HUDEP-2 (cell line): Measurements from ENCODE around the gene EFCAB12.

Experiments
- DNase-seq, 76 experiments: peaks; one replicate each; lab custom pipeline; 2025; ENCODE audit not compliant: unreplicated experiment in 76 of 76; lab: John Stamatoyannopoulos, UW

Gene EFCAB12

GRCh38 chr3:129446926-129447325 is 18.5 kb upstream of the EFCAB12 start:
- no peak for DNase-seq

- no peak for DNase-seq
Observed at GRCh38 chr3:129445471-129445870, 17.0 kb upstream of the EFCAB12 start.

- DNase-seq, result no peak
Observed at GRCh38 chr3:129442947-129443346, 14.5 kb upstream of the EFCAB12 start.

GRCh38 chr3:129442486-129442885 is 14.1 kb upstream of the EFCAB12 start:
- no peak for DNase-seq

GRCh38 chr3:129441782-129442181 is 13.3 kb upstream of the EFCAB12 start:
- DNase-seq, result no peak

GRCh38 chr3:129441215-129441614 is 12.8 kb upstream of the EFCAB12 start:
- peak in 4 of 76 experiments; percentile 5 to 38 (median 18) for DNase-seq

- peak in 5 of 76 experiments; percentile 47 to 56 (median 53) for DNase-seq
Observed at GRCh38 chr3:129440618-129441190, 12.3 kb upstream of the EFCAB12 start.

- peak in 75 of 76 experiments; percentile 77 to 100 (median 98) for DNase-seq
Observed at GRCh38 chr3:129439817-129440617, 11.6 kb upstream of the EFCAB12 start, which contains the start of the genes IFT122 and MBD4. Gene IFT122, plus strand, starts transcription at chr3:129440224. Its CDS starts 107 bp downstream, at chr3:129440331. Gene MBD4, minus strand, starts transcription at chr3:129439948. Its CDS starts 115 bp downstream, at chr3:129439833.

- peak in 16 of 76 experiments; percentile 5 to 50 (median 16) for DNase-seq
Observed at GRCh38 chr3:129439226-129439816, 10.9 kb upstream of the EFCAB12 start.

- DNase-seq, result no peak
Observed at GRCh38 chr3:129435367-129435766, 6.9 kb upstream of the EFCAB12 start.

GRCh38 chr3:129434140-129434539 is 5.7 kb upstream of the EFCAB12 start:
- no peak for DNase-seq

GRCh38 chr3:129433565-129433964 is 5.1 kb upstream of the EFCAB12 start:
- DNase-seq, result no peak

- no peak for DNase-seq
Observed at GRCh38 chr3:129432671-129433070, 4.2 kb upstream of the EFCAB12 start.

GRCh38 chr3:129432036-129432435 is 3.6 kb upstream of the EFCAB12 start:
- DNase-seq, result no peak

- no peak for DNase-seq
Observed at GRCh38 chr3:129429602-129430001, 1.2 kb upstream of the EFCAB12 start.

- no peak for DNase-seq
Observed at GRCh38 chr3:129429080-129429451, 630 bp upstream of the EFCAB12 start.

- no peak for DNase-seq
Observed at GRCh38 chr3:129428007-129428375, 445 bp downstream of the EFCAB12 start.

- no peak for DNase-seq
Observed at GRCh38 chr3:129425619-129426018, 2.8 kb downstream of the EFCAB12 start.

- no peak for DNase-seq
Observed at GRCh38 chr3:129425213-129425612, 3.2 kb downstream of the EFCAB12 start.

- DNase-seq, result no peak
Observed at GRCh38 chr3:129424185-129424841, 4.1 kb downstream of the EFCAB12 start.

- no peak for DNase-seq
Observed at GRCh38 chr3:129422897-129423296, 5.5 kb downstream of the EFCAB12 start.
